ENCODE results near the gene PPFIA4.

PPFIA4 gene

GRCh38 chr1:203041351-203041932 is 15.2 kb downstream of the PPFIA4 start:
- no peak for FAIRE-seq

DNA sequence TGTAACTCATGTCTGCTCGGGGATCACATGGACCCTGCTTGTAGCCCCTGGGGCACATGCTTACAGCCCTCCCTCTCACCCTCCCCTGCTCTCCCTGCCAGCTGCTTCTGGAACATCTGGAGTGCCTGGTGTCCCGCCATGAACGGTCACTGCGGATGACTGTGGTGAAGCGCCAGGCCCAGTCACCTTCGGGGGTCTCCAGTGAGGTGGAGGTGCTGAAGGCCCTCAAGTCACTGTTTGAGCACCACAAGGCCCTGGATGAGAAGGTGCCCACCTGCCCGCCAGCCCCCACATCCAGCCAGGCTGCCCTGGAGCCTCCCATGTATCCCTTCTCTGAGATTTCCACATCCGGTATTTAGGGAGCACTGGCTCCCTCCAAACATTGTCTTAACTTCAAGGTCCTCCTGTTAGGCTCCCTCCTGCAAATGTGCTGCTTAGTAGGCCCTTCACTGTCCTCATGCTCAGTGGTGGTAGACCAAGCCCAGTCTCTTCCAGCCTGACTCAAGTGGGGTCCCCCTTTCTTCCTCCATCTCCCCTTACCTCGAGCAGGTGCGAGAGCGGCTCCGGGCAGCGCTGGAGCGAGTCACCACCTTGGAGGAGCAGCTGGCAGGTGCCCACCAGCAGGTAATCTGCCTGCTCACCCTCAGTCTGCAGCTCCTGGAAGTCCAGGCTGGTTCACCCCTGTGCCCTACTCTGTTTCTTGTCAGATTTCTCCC is 17.7 kb downstream of the PPFIA4 start:
- FAIRE-seq = no peak

DNA sequence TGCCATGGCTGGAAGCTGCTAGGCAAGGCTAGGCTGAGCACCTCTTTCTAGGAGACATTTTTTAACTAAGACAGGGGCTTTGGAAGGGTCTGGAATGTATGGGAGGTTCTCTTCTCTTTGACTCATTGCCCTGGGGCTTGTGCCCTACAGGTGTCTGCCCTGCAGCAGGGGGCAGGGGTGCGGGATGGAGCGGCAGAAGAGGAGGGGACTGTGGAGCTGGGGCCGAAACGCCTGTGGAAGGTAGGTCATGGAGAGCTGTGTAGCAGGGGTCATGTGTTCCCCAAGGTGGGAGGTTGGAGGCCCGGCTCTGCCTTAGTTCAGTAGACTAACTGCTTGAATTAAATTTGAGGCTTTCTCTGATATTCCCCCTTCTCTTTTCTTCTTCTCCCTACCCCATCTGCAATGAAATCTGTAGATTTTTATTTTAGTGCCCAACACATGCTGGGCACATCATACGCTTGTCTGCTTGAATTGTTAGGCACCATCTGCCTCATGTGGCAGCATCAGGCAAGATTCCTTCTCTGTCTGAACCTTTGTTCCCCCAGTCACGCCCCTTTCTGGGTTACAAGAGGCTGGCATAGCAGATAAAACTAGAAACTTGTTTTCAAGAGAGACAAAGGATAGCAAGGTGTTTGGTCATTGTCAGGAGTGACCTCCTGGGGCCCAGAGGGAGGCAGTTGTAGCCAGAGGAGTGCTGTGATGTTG is 18.4 kb downstream of the PPFIA4 start:
- no peak for FAIRE-seq

GRCh38 chr1:203045336-203045735 is 19.0 kb downstream of the PPFIA4 start:
- FAIRE-seq = no peak

- FAIRE-seq = no peak
Observed at GRCh38 chr1:203045821-203046594, 19.7 kb downstream of the PPFIA4 start.

DNA sequence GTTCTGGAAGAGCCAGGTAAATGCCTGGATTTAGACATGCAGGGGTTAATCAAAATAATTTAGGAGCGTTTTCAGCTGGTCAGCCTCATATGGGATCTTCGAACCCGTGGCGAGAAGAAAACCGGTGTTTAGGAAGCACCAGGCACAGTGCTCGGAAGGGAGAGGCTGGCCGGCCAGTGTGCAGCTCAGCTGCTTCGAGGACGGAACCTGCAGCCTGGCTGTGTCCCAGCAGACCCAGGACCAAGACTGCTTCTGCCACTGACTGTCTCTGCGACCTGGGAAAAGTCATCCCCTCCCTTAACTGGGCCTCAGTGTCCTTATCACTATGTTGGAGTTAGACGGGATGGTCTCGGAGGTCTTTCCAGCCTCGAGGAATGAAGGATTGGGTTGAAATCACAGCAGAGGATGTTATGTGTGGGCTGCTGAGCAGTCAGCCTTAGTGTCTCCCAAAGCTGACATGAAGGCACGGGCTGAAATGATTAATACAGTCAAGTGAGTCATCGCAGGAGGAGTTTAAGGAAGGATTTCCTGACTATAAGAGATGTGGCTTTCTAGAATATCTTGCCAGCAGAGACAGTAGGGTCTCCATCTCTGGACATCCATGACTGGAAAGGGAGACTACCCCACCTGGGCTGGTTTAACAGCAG is 20.8 kb downstream of the PPFIA4 start:
- FAIRE-seq = no peak

DNA sequence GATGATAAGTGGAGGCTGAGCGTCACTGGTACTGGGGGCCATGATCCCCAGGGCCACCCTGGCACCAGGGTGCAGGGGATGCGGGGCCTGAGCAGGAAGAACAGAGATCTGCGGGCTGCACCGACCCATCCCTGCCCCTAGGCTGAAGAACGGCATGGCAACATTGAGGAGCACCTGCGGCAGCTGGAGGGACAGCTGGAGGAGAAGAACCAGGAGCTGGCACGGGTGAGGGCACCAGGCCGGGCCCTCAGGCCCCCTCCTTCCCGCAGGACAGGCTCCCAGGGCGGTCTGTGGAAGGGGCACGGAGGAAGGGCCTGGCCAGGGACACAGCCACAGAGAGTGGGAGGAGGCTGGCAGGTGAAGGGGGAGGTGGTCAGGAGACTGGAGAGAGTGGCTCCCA is 21.8 kb downstream of the PPFIA4 start:
- FAIRE-seq = no peak

DNA sequence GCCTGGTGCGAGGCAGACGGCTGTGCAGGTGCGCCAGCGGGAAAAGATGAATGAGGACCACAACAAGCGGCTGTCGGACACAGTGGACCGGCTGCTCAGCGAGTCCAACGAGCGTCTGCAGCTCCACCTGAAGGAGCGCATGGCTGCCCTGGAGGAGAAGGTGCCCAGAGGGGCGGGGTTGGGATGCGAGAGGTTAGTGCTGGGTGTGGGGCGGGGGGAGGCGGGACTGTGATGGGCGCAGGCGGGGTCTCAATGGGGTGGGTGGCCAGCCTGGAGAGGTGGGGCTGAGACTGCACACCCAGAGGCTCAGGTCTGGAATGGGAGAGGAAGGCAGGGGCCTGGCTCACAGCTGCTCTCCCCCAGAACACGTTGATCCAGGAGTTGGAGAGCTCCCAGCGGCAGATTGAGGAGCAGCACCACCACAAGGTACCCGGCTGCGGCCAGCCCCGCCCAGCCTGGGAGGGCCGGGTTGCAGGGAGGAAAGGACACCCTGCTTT is 22.3 kb downstream of the PPFIA4 start:
- FAIRE-seq = no peak

GRCh38 chr1:203049077-203049476 is 22.8 kb downstream of the PPFIA4 start:
- FAIRE-seq = no peak

DNA sequence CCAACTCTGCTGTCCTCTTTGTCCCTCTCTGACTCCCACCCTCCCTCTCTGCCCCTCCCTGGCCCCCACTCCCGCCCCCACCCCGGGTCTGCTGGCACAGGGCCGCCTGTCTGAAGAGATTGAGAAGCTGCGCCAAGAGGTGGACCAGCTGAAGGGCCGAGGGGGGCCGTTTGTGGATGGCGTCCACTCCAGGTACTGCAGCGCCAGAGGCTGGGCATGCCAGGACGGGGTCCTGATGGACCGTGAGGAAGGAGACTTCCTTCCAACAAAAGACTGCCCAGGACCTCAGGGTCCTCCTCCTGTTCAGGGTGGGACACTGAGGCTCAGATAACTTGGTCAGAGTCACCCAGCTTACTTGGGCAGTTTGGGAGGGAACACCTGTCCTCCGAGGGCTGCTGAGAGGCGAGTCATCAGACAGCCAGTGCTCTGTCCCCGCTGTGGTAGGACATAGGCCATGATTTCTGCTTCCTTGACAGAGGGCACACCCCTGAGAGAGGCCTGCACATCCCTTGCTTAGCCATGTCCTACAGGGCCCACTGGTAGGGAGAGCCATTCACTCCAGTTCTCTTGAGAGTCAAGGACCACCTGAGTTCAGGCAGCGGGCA is 23.4 kb downstream of the PPFIA4 start:
- no peak for FAIRE-seq

DNA sequence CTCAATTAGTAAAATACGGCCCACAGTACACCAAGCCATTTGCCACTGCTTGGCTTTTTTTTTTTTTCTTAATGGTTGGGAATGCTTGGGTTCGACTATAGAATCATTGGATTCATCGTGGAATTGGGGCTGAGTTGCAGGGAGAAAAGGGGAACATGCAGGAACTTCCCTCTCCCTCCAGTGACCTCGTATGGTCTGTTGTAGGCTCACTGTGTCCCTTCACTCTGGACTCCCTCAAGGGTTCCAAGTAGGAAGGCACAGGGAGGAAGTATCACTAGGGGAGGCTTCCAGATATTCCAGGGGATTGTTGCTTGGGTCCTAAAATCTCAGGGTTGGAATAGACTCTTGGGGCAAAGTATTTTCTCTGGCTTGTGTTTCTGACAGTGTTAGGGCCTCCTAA is 24.5 kb downstream of the PPFIA4 start:
- FAIRE-seq = no peak

DNA sequence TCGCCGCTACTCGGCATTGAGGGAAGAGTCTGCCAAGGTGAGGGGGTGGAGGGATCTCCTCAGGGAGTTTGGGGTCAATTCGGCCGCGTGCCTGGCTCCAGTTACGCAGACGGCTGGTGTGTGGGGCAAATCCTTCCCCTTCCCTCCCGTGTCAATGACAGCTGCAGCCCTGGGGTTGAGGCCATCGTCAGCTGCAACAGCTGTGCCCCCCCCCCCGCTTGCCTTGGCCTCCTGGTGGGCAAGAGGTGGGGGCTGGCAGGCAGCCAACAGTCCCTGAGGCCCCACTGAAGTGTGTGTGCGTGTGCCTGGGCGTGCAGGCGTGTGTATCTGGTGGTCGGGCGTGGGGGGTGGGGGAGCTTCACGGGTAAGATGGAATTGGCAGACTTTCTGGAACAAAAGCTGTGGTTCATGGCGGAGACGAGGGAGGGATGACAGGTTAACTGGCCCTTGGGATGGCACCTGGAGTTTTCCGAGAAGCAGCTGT is 25.6 kb downstream of the PPFIA4 start:
- FAIRE-seq = no peak

DNA sequence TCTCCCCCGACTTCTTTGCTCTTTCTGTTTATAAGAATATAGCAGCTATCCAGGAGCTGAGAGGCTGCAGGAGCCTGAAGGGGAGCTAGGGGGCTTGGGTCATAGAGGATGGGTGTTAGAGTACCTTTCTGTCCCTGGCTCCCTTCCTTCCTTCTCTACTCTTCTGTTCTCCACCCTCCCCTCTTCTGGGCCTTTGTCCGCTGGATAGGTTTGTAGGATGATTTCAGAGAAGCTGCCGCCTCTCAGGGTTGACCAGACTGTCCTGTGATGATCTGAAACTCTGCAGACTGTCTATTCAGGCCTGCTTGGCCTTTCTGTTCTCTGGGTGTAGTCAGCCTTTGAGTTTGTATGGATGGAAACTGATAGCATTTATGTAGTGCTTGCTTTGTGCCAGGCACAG is 26.3 kb downstream of the PPFIA4 start:
- no peak for FAIRE-seq

DNA sequence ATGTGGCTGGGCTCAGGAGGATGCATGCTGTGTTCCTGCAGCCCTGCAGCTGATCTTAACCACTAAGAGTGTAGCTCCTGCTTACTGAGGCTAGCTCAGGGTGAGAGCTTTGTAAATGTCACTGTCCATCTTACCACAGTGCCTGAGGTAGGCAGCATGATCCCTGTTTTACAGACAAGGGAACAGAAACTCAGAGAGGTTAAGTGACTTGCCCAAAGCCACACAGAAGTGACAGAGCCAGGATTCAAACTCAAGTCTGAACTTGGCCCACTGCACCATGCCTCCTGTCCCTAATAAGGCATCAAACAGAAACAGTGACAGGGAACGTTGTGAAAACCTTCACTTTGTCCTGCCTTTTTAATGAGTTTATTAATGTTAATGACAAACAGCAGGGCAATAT is 27.9 kb downstream of the PPFIA4 start:
- FAIRE-seq = no peak

GRCh38 chr1:203054642-203055041 is 28.4 kb downstream of the PPFIA4 start:
- FAIRE-seq = no peak

- no peak for FAIRE-seq
Observed at GRCh38 chr1:203055161-203055799, 29.0 kb downstream of the PPFIA4 start.

DNA sequence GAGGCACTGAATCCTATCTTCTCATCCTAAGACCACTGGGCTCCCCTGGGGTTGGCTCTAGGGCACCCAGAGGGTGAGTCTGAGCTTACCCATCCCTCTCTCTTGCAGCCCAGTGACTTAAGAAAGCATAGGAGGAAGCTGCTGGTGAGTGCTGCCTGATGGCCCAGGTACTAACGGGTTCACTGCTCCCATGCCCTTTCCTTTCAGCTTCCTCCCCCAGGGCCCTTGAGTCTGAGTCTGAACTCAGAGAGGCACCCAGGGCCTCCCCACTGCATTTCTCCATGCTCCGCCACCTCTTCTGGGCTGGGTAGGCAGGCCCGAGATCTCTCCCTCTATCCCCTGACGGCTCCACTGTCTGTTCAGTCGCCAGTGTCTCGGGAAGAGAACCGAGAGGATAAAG is 29.7 kb downstream of the PPFIA4 start:
- FAIRE-seq = no peak

- FAIRE-seq = no peak
Observed at GRCh38 chr1:203056516-203056915, 30.2 kb downstream of the PPFIA4 start.

DNA sequence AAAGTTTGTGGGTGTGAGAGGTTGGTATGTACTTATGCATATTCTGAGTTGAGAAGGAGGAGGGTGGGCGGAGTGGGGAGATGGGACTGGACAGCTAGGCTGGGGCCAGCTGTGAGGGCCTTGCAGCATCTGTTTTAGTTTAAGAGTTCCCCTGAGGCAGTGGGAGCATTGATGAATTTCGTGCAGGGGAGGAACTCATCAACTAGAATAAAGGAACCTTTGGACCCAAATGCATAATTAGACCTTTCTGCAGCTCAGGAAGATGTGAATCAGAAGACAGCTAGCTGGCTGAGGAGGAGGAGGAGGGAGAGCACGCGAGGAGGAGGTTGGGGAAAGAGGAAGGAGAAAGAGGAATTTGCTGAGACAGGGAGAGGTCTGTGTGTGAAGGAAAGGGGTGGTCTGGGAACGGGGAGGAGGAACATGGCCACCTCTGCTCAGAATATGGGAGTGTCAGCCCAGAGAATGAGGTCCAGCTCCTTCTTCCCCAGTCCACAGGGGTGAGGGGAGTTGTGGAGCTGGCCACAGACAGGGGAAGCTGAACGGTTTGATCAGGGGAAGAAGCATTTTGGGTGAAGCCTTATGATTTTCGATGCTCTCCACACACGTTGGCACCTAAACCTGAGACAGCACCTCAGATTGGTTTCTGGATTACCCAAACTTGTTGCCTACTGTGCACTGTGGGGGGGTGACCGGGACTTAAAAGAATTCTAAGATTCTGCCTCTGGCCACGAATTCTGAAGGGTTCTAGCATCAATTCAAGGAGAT is 31.8 kb downstream of the PPFIA4 start:
- FAIRE-seq = no peak

GRCh38 chr1:203058676-203058935 is 32.3 kb downstream of the PPFIA4 start:
- no peak for FAIRE-seq

DNA sequence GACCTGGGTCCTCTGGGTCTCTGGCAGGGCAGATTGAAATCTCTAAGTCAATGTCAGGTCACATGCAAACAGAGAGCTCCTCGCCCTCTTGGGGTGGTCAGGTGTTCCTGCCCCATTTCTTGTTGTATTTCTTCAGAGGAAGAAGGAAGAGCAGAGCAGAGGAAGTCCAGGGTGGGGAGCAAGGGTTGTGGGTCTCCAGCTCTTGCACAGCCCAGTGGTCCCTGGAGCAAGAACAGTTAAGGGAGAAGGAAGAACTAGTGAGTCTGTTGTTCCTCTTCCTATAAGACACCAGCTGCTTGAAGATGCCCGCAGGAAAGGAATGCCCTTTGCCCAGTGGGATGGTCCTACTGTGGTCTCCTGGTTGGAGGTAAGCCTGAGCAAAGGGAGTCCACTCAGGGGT is 33.2 kb downstream of the PPFIA4 start:
- FAIRE-seq = no peak
